ENCODE results near the gene KIR3DL3. TPM values are rescaled to one million over a fixed set of nuclear protein-coding genes. Genes with fewer than 3 reads are reported as not detected.
"Not testable (repeated sequence)": the region's sequence is repeated elsewhere in the genome, so short reads cannot be mapped to it uniquely, and the experiment has no call there.

The KIR3DL3 gene
- total and polyA plus RNA-seq, 2 donors: not detected

GRCh38 chr19:54744080-54744479, 19.8 kb downstream of the KIR3DL3 start:
- DNase-seq (ENCODE audit: extremely low spot score); H3K4me3 ChIP-seq (ENCODE audit: low read depth, low read length); H3K27ac ChIP-seq (ENCODE audit: low read depth); H3K4me1 ChIP-seq (ENCODE audit: insufficient read depth); H3K36me3 ChIP-seq (ENCODE audit: insufficient read depth): not testable (repeated sequence)
- WGBS: 75% methylated on average over 5 of the region's 5 CpGs

- not testable (repeated sequence) for H3K4me3 ChIP-seq (ENCODE audit: low read depth, low read length); H3K4me1 ChIP-seq (ENCODE audit: insufficient read depth); H3K36me3 ChIP-seq (ENCODE audit: insufficient read depth); H3K27ac ChIP-seq (ENCODE audit: low read depth); DNase-seq (ENCODE audit: extremely low spot score)
- WGBS: 69% methylated on average over 9 of the region's 9 CpGs
Measured at GRCh38 chr19:54747614-54748322, 23.5 kb downstream of the KIR3DL3 start.

GRCh38 chr19:54750276-54750675, 26.0 kb downstream of the KIR3DL3 start:
- DNase-seq (ENCODE audit: extremely low spot score); H3K27ac ChIP-seq (ENCODE audit: low read depth); H3K4me1 ChIP-seq (ENCODE audit: insufficient read depth); H3K4me3 ChIP-seq (ENCODE audit: low read depth, low read length); H3K36me3 ChIP-seq (ENCODE audit: insufficient read depth): not testable (repeated sequence)
- WGBS: 40% methylated on average over 6 of the region's 6 CpGs

- H3K4me1 ChIP-seq (ENCODE audit: insufficient read depth); H3K4me3 ChIP-seq (ENCODE audit: low read depth, low read length); DNase-seq (ENCODE audit: extremely low spot score); H3K36me3 ChIP-seq (ENCODE audit: insufficient read depth); H3K27ac ChIP-seq (ENCODE audit: low read depth): not testable (repeated sequence)
- 73% methylated on average over 11 of the region's 12 CpGs for WGBS
Measured at GRCh38 chr19:54756204-54757110, 32.2 kb downstream of the KIR3DL3 start.

- not testable (repeated sequence) for DNase-seq (ENCODE audit: extremely low spot score); H3K4me3 ChIP-seq (ENCODE audit: low read depth, low read length)
- WGBS: 58% methylated on average over 6 of the region's 6 CpGs
Measured at GRCh38 chr19:54758577-54758976, 34.3 kb downstream of the KIR3DL3 start.

GRCh38 chr19:54764219-54764618, 40.0 kb downstream of the KIR3DL3 start:
- H3K27ac ChIP-seq (ENCODE audit: low read depth); DNase-seq (ENCODE audit: extremely low spot score); H3K4me1 ChIP-seq (ENCODE audit: insufficient read depth); H3K4me3 ChIP-seq (ENCODE audit: low read depth, low read length); H3K36me3 ChIP-seq (ENCODE audit: insufficient read depth): not testable (repeated sequence)
- 74% methylated on average over 8 of the region's 8 CpGs for WGBS

More at GRCh38 chr19:54758577-54758976, 34.3 kb downstream of the KIR3DL3 start:
- H3K27ac ChIP-seq (ENCODE audit: low read depth); H3K4me1 ChIP-seq (ENCODE audit: insufficient read depth); H3K36me3 ChIP-seq (ENCODE audit: insufficient read depth): not testable (repeated sequence)

GRCh38 chr19:54766464-54766863, 42.2 kb downstream of the KIR3DL3 start:
- H3K4me3 ChIP-seq (ENCODE audit: low read depth, low read length); H3K4me1 ChIP-seq (ENCODE audit: insufficient read depth); H3K36me3 ChIP-seq (ENCODE audit: insufficient read depth); H3K27ac ChIP-seq (ENCODE audit: low read depth); DNase-seq (ENCODE audit: extremely low spot score): not testable (repeated sequence)
- WGBS: 71% methylated on average over 4 of the region's 4 CpGs

- H3K4me1 ChIP-seq (ENCODE audit: insufficient read depth); H3K4me3 ChIP-seq (ENCODE audit: low read depth, low read length); H3K36me3 ChIP-seq (ENCODE audit: insufficient read depth); H3K27ac ChIP-seq (ENCODE audit: low read depth); DNase-seq (ENCODE audit: extremely low spot score): not testable (repeated sequence)
- 92% methylated on average over 15 of the region's 15 CpGs for WGBS
Measured at GRCh38 chr19:54769646-54770045, 45.4 kb downstream of the KIR3DL3 start, which contains the start of gene KIR2DL1. TSS of gene KIR2DL1 (plus strand) at chr19:54769793. CDS start at chr19:54769851, 58 bp downstream.

GRCh38 chr19:54770511-54770910, 46.3 kb downstream of the KIR3DL3 start:
- not testable (repeated sequence) for H3K27ac ChIP-seq (ENCODE audit: low read depth); H3K4me3 ChIP-seq (ENCODE audit: low read depth, low read length); H3K36me3 ChIP-seq (ENCODE audit: insufficient read depth); DNase-seq (ENCODE audit: extremely low spot score); H3K4me1 ChIP-seq (ENCODE audit: insufficient read depth)
- 78% methylated on average over 4 of the region's 4 CpGs for WGBS

- H3K36me3 ChIP-seq (ENCODE audit: insufficient read depth); H3K27ac ChIP-seq (ENCODE audit: low read depth); H3K4me3 ChIP-seq (ENCODE audit: low read depth, low read length); H3K4me1 ChIP-seq (ENCODE audit: insufficient read depth); DNase-seq (ENCODE audit: extremely low spot score): not testable (repeated sequence)
- WGBS: 60% methylated on average over 13 of the region's 15 CpGs
Measured at GRCh38 chr19:54771018-54771960, 47.0 kb downstream of the KIR3DL3 start.

GRCh38 chr19:54772666-54773065, 48.4 kb downstream of the KIR3DL3 start:
- not testable (repeated sequence) for H3K4me1 ChIP-seq (ENCODE audit: insufficient read depth); DNase-seq (ENCODE audit: extremely low spot score); H3K27ac ChIP-seq (ENCODE audit: low read depth); H3K36me3 ChIP-seq (ENCODE audit: insufficient read depth); H3K4me3 ChIP-seq (ENCODE audit: low read depth, low read length)
- WGBS: 44% methylated on average over 2 of the region's 2 CpGs

GRCh38 chr19:54775095-54775815, 51.0 kb downstream of the KIR3DL3 start:
- H3K27ac ChIP-seq (ENCODE audit: low read depth); H3K4me1 ChIP-seq (ENCODE audit: insufficient read depth); H3K36me3 ChIP-seq (ENCODE audit: insufficient read depth); H3K4me3 ChIP-seq (ENCODE audit: low read depth, low read length); DNase-seq (ENCODE audit: extremely low spot score): not testable (repeated sequence)
- 74% methylated on average over 12 of the region's 12 CpGs for WGBS
